HG02885 (cell line): ENCODE results near the gene PRRC2A.
A peak's percentile ranks its signal among the peaks of the same experiment; 100 is the strongest.

ENCODE experiments used
- ATAC-seq: cut with Tn5 transposase; IDR thresholded peaks from one replicate; pipeline ENCODE4 v1.9.1; 2021; ENCODE audit warnings: mild to moderate bottlenecking; ENCODE audit not compliant: unreplicated experiment, poor library complexity

Gene PRRC2A

GRCh38 chr6:31643818-31644454 is 23.4 kb downstream of the PRRC2A start:
- no peak for ATAC-seq

- ATAC-seq = no peak
Observed at GRCh38 chr6:31645325-31645724, 24.8 kb downstream of the PRRC2A start.

DNA sequence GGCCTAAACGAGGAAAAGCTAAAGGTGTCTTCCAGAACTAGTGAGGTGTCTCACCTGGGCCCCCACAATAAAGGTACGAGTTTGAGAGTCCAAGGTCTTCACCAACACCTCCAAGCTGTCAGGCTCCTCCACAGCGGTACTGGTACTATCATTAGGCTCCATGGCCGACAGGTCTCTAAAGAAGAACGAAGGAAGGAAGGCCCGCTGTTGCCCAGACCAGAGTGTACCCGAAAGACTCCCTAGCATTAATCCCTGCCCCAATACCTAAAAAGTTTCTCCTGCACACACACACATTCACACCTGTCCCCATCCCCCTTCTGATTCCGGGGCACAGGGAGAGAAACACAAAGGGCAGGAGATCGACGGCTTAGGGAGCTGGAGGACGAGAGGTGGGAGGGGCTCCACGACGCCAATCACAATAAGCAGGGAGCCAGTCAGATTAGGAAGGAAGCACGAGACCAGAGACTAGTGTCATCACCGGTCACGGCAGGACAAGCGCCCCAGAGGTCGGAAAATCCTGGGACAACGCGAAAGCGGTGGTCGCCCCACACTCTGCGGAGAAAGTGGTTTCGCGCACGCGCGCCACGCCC is 31.2 kb downstream of the PRRC2A start:
- peak; percentile 19 for ATAC-seq

- ATAC-seq = peak; percentile 64
Observed at GRCh38 chr6:31652925-31653724, 32.6 kb downstream of the PRRC2A start.

DNA sequence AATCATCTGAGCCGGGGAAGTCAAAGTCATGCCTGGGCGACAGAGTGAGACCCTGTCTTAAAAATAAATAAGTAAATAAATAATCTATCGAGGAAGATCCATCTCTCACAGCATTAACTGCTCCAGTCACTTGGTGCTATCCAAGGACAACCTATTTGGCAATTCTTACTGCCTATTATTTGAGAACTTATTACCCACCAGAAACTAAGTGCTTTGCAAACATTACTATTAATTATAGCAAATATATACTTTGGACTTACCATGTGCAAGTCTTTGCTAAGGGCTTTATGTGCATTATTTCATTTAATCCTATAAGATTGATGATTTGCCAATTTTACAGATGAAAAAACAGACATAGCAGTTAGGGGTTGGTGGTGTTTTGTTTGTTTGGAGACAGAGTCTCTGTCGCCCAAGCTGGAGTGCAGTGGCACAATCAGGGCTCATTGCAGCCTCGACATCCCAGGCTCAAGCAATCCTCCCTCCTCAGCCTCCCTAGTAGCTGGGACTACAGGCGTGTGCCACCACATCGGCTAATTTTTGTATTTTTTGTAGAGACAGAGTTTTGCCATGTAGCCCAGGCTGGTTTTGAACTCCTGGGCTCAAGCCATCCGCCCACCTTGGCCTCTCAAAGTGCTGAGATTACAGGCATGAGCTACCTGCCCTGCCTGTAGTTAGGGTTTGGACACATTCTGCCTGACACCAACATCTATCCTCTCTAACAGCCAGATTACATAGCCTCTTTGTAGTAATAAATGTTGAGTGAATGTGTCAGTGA is 34.2 kb downstream of the PRRC2A start:
- ATAC-seq = no peak

GRCh38 chr6:31655349-31656237 is 35.1 kb downstream of the PRRC2A start, which contains the start of gene APOM:
Gene APOM (plus strand): TSS chr6:31655894. CDS start chr6:31655967, 73 bp downstream.
- ATAC-seq = no peak

DNA sequence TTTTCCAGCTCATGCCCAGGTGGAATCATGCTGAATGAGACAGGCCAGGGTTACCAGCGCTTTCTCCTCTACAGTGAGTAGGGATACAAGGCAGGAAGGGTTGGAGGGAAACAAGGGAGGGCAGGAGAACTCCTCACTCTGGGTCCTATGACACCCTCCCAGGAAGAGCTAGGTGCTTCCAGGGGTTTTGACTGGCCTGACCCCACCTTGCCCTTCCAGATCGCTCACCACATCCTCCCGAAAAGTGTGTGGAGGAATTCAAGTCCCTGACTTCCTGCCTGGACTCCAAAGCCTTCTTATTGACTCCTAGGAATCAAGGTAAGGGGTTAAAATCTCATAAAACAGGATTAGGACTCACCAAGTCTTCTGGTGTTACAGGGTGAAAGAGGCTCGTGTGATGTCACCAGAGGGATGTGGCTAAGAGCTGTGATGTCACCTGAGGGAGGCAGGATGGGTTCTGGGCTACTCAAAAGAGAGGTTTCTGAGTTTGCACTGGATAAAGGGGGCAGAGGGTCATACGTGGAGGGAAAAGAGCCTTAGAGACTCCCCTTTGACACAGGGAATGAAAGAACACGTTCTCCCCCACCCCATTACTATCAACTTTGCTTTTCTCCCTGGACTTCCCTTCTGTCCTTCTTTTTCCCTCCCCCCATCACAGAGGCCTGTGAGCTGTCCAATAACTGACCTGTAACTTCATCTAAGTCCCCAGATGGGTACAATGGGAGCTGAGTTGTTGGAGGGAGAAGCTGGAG is 37.1 kb downstream of the PRRC2A start:
- ATAC-seq = no peak

DNA sequence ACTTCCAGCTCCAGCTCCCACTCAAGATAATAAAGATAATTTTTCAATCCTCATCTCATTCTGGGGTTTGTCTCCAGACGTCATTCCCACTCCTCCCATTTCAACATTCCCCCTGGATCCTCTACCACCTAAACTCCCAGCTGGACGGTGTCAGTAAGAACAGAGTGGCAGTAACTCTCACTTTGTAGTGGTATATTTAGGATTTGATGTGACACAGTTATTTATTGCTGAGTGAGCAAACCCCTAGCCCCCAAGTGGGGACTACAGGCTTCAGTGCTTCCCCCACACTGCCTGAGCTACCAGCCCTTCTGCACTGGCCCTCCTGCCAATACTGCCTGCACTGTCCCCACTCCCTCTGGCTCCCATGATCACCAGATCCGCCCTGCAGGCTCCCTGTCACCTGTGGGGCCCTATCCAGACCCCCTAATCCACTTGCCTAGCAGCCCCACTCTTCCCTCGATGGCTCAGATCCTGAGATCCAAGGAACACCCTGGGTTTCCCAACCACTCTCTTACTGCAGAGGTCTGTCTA is 37.7 kb downstream of the PRRC2A start:
- no peak for ATAC-seq

DNA sequence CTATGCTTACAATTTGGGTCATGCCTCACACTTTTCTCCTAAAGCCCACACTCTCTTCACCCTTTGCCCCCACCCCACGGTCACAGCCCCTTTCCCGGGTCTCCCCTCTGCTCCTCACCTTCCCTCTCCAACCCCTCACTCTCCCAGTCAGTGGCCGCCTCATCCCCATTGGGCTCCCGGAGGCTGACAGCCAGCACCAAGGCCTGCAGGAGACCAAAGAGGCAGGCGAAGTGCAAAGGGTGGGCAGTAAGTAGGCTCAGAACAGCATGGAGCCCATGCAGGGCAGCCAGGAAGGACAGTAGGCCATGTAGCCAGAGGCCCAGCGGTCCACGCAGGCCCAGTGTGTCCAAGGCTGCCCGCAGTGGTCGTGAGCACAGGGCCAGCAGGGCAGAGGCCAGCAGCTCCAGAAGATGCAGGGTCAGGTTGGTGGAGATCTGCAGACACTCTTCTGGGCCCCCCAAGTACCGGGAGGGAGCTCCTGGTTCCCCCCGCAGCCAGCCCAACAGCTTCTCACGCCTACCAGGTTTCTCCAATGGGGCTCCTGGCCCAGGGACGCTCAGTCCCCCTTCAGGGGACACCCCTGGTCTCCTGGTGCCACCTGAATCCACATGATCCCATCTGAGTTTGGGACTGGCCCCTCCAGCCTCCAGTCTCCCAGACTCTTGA is 38.6 kb downstream of the PRRC2A start:
- no peak for ATAC-seq

GRCh38 chr6:31659649-31660380 is 39.3 kb downstream of the PRRC2A start:
- peak; percentile 15 for ATAC-seq

DNA sequence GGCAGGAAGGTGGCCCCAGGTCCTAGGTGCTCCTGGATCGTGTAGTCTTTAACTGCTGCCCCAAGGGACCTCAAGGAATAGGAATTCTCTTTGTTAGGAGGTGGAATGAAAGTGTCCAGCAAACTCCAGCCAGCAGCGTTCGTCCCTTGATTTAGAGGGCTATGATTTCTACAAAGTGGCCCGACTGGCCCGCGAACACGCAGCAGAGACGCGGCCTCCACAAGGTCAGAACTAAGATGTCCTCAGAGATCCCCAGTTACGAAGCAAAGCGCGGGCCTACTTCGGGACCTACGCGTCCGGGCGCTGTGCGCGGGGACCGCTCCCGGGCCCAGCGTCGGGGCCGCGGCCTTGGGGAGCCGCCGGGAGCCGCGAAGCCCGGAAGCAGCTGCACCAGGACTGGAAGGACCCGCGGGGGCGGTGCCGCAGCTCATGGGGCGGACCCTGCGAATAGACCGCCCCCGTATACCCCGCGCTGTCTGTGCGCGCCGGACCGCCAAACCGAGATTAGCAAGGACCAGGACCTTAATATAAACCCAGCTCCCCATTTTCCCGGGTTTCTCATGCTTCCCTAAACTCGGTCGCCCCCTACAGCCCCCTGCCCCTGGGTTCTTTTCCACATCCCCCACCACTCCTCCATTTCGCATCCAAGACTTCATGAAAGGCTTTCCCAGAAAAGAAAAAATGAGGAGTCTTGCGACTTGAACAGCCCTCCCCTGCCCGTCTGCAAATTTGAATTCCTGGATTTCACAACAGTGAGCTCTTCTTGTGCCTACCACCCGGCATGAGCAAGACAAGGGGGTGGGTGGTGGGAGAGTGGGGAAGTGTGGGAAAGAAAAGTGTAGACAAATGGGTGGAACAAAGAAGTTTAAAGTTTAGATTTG is 40.1 kb downstream of the PRRC2A start, which contains the start of gene C6orf47:
C6orf47 (minus strand) TSS at position 398 of the 881 bp plus-strand sequence. CDS start 831 bp downstream, outside the sequence.
- peak; percentile 54 for ATAC-seq

GRCh38 chr6:31661262-31662123 is 41.0 kb downstream of the PRRC2A start:
- ATAC-seq = no peak

DNA sequence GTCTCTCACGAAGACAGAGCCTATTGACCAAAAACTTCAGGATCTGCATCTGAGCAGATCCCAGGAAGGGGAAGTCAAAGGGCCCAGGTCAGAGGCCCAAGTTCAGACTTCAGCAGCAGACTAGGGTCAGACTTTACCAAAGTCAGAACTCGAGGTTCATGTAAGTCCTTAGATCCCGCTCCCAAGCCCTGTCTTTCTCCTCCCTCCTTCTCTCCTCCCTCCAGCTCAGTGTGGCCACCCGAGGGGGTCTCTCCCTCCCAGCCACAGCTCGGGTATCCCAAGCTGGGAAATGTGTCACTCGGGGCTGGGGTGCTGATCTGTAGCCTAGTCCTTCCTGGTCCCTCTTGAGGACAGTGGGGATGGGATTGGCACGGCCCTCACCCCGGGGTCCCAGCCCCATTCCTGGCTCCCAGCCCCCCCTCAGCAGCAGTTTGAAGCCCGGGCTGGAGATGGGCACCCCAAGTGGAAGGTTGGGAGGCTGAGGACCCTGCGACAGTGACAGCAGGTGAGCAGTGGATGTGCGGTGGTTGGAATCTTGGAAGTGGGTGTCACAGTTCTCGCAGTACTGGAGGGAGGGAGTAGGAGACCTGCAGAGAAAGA is 41.7 kb downstream of the PRRC2A start:
- no peak for ATAC-seq

- no peak for ATAC-seq
Observed at GRCh38 chr6:31663126-31663960, 42.8 kb downstream of the PRRC2A start.
